SK-N-SH treated with all-trans-retinoic acid at 6 μM for 48 hours (cell line): ENCODE data around the gene TPBGL.
A peak's percentile ranks its signal among the peaks of the same experiment; 100 is the strongest.

ENCODE experiments used
- ATAC-seq: fragments of 200-7000 bp; cut with Tn5 transposase; 3 replicates; pipeline ENCODE4 v1.9.1; 2020; ENCODE audit warnings: mild to moderate bottlenecking, moderate library complexity
- BACH2 ChIP-seq: fragments of 250-450 bp; sonication (Bioruptor Pico); IDR thresholded peaks from 2 replicates; pipeline ENCODE4 v1.9.0; 2021; ENCODE audit warnings: mild to moderate bottlenecking, borderline replicate concordance
- CREB5 ChIP-seq: fragments of 250-450 bp; sonication (Bioruptor Pico); IDR thresholded peaks from 2 replicates; pipeline ENCODE4 v1.5.1; 2020; ENCODE audit warnings: low read depth, mild to moderate bottlenecking, moderate library complexity
- CSRNP3 ChIP-seq: fragments of 250-450 bp; sonication (Bioruptor Pico); IDR thresholded peaks from 2 replicates; pipeline ENCODE4 v1.5.1; 2021; ENCODE audit warnings: mild to moderate bottlenecking, moderate library complexity
- ESRRG ChIP-seq: fragments of 250-450 bp; sonication (Bioruptor Pico); IDR thresholded peaks from 2 replicates; pipeline ENCODE4 v1.6.1; 2021; ENCODE audit warnings: mild to moderate bottlenecking
- GLIS3 ChIP-seq: fragments of 250-450 bp; sonication (Bioruptor Pico); IDR thresholded peaks from 2 replicates; pipeline ENCODE4 v1.5.0; 2020; ENCODE audit warnings: mild to moderate bottlenecking, moderate library complexity
- OSR1 ChIP-seq: fragments of 250-450 bp; sonication (Bioruptor Pico); IDR thresholded peaks from 2 replicates; pipeline ENCODE4 v1.8.0; 2022; ENCODE audit warnings: moderate library complexity, mild to moderate bottlenecking, inconsistent platforms
- PATZ1 ChIP-seq: fragments of 250-450 bp; sonication (Bioruptor Pico); IDR thresholded peaks from 2 replicates; pipeline ENCODE4 v1.8.0; 2020; ENCODE audit warnings: mild to moderate bottlenecking, moderate library complexity, borderline replicate concordance
- POU6F1 ChIP-seq: fragments of 250-450 bp; sonication (Bioruptor Pico); IDR thresholded peaks from 2 replicates; pipeline ENCODE4 v1.8.0; 2021; ENCODE audit warnings: low read depth, mild to moderate bottlenecking, moderate library complexity, borderline replicate concordance
- PPARA ChIP-seq: fragments of 250-450 bp; sonication (Bioruptor Pico); IDR thresholded peaks from 2 replicates; pipeline ENCODE4 v1.5.0; 2020; ENCODE audit warnings: mild to moderate bottlenecking, borderline replicate concordance
- RARB ChIP-seq: fragments of 250-450 bp; sonication (Bioruptor Pico); IDR thresholded peaks from 2 replicates; pipeline ENCODE4 v1.8.0; 2021; ENCODE audit warnings: mild to moderate bottlenecking, moderate library complexity
- SNAI2 ChIP-seq: fragments of 250-450 bp; sonication (Bioruptor Pico); IDR thresholded peaks from 2 replicates; pipeline ENCODE4 v1.5.0; 2020; ENCODE audit warnings: mild to moderate bottlenecking, moderate library complexity
- TOX ChIP-seq: fragments of 250-450 bp; sonication (Bioruptor Pico); IDR thresholded peaks from 2 replicates; pipeline ENCODE4 v1.8.0; 2021; ENCODE audit warnings: mild to moderate bottlenecking, moderate library complexity, borderline replicate concordance
- TSHZ2 ChIP-seq: fragments of 250-450 bp; sonication (Bioruptor Pico); IDR thresholded peaks from 2 replicates; pipeline ENCODE4 v1.5.0; 2020; ENCODE audit warnings: mild to moderate bottlenecking, moderate library complexity
- ZC3H10 ChIP-seq: fragments of 250-450 bp; sonication (Bioruptor Pico); IDR thresholded peaks from 2 replicates; pipeline ENCODE4 v1.5.1; 2021; ENCODE audit warnings: mild to moderate bottlenecking, moderate library complexity
- ZNF8 ChIP-seq: fragments of 450-650 bp; formaldehyde crosslinking; IDR thresholded peaks from 2 replicates; pipeline ENCODE4 v1.5.0; 2020; ENCODE audit warnings: mild to moderate bottlenecking, moderate library complexity

The TPBGL gene

GRCh38 chr11:75233754-75234172, 6.8 kb upstream of the TPBGL start (continued):
- no peak for TF ChIP-seq CSRNP3
- 0 out of 2 replicates have a peak, but pooled peaks have one; percentile 27 for TF ChIP-seq SNAI2
- TF ChIP-seq TOX (CRISPR knock-in tag) = no peak
- no peak for TF ChIP-seq POU6F1

GRCh38 chr11:75236062-75236461, 4.5 kb upstream of the TPBGL start:
- no peak for ATAC-seq
- TF ChIP-seq SNAI2 (no peak), ZC3H10 (no peak), OSR1 (CRISPR knock-in tag) (no peak)

- no peak for TF ChIP-seq ZNF8 (CRISPR knock-in tag)
- TF ChIP-seq RARB (CRISPR knock-in tag) = no peak
- TF ChIP-seq CSRNP3 = no peak
- no peak for TF ChIP-seq TSHZ2 (CRISPR knock-in tag)
- no peak for TF ChIP-seq BACH2
- no peak for TF ChIP-seq PPARA (CRISPR knock-in tag)
- TF ChIP-seq CREB5 (CRISPR knock-in tag) = no peak
- no peak for TF ChIP-seq ESRRG (CRISPR knock-in tag)
- no peak for TF ChIP-seq SNAI2
- no peak for TF ChIP-seq GLIS3 (CRISPR knock-in tag)
- no peak for ATAC-seq
Measured at GRCh38 chr11:75237050-75237449, 3.5 kb upstream of the TPBGL start.

GRCh38 chr11:75238595-75239440, 1.8 kb upstream of the TPBGL start:
- no peak for ATAC-seq
- TF ChIP-seq GLIS3 (CRISPR knock-in tag) = no peak
- TF ChIP-seq OSR1 (CRISPR knock-in tag) = no peak
- no peak for TF ChIP-seq PATZ1 (CRISPR knock-in tag)
